NOMO-1 (cell line): ENCODE results near the gene ANO8.

Experiments used
- DNase-seq, 2 experiments: peaks; one replicate each; lab custom pipeline; 2025; ENCODE audit not compliant: unreplicated experiment in 2 of 2; lab: John Stamatoyannopoulos, UW

The ANO8 gene

DNA sequence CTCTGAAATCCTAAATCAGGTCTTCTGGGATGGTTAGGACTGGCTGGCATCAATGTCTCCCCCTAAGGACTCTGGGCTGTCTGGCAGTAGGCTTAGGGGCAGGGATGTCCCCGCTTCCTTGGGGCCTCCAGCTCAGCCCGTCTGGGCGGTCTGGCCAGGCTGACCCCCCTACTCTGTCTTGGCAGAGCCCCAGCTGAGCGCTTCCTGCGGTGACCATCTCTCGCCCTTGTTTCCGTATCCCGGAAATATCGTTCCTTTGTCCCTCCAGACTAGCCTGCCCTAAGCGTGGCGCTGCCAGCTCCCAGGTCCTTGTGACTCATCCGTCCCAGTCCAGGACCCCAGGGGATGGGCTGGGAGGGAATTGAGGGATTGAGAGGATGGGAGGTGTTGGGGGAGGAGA is 14.0 kb upstream of the ANO8 start:
- DNase-seq: no peak

DNA sequence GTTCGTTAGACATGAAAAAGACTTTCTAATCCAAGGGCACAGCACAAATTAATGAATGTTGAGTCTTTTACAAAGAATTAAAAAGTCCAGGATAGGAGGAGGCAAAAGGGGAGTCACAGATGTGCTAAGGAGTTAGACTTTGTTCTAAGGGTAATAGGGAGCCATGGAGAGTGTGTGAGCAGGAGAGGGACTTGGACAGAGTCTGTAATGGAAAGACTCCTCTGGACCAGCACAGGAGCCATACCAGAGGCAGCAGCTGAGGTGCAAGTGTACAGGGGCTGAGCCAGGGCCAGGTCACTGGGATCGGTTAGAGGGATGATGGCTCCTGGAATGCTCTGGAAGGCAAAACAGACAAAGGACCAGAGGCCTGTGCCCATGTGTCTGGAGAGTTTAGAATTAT is 13.2 kb upstream of the ANO8 start:
- no peak for DNase-seq

DNA sequence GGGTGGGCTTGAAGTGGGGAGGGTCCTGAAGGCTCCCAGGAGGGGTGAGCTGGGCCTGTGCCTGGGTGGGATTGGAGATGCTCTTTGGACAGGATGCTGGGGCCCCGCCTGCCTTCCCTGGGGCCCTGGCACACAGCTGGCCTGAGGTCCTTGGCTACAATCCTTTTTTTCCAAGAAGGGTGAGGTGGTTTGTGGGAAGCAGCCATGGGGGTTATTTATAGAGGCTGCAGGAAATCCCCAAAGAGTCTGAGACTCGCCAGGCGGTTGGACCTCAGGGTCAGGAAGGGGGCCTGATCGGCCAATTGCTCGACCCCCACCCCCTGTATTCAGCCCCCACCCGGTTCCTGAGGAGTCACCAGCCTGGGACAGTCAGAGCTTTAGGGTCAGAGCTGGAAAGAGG is 12.7 kb upstream of the ANO8 start:
- no peak for DNase-seq

DNA sequence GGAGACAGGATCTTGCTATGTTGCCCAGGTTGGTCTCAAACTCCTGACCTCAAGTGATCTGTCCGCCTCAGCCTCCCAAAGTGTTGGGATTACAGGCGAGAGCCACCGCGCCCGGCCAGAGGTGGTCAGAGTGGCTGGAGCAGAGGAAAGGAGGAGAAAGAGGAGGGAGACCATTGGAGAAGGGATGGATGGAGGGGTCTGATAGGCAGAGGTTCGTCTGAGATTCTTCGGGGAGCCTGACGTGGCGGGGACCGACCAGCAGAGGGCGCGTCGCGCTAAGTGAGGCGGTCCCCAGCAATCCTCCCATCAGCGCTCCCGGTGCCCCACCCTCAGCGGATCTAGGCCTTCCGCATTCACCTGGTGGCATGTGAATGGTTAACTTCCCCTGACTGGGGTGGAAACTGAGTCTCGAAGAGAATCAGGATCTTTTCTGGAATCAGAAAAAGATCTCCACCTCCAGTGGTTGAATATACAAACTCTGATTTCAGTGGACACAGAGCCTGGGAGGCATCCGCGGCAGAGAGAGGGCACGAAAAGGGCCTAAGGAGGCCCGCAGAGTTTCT is 11.5 kb upstream of the ANO8 start:
- peak; percentile 47 to 66 for DNase-seq

DNA sequence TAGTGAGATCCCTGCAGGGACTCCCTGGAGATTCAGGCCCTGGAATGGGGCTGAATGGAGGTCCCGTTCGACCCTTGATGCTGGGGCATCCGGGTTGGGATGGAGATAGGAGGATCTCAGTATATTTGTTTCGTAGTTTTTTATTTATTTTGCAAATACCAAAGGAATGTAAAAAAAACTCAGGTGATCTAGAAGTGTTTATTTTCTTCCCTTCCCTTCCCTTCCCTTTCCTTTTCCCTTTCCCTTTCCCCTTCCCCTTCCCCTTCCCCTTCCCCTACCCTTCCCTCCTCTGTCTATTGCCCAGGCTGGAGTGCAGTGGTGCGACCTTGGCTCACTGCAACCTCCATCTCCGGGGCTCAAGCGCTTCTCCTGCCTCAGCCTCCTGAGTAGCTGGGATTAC is 7.2 kb upstream of the ANO8 start:
- no peak for DNase-seq

DNA sequence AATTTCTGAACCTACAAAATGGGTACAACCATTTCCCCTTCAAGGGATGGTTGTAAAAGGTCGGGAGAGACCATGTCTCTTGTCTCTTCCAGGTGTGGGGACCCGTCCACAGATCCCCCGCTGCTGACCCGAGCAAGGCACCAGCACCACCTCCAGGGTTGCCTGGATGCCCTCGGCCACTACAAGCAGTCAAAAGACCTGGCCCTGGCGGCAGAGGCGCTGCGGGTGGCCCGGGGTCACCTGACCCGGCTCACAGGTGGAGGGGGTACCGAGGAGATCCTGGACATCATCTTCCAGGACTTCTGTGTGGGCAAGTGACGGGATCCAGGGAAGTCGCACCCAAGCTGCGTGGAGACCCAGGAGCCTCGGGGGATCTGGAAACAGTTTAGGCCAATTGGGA is 6.7 kb upstream of the ANO8 start:
- no peak for DNase-seq

DNA sequence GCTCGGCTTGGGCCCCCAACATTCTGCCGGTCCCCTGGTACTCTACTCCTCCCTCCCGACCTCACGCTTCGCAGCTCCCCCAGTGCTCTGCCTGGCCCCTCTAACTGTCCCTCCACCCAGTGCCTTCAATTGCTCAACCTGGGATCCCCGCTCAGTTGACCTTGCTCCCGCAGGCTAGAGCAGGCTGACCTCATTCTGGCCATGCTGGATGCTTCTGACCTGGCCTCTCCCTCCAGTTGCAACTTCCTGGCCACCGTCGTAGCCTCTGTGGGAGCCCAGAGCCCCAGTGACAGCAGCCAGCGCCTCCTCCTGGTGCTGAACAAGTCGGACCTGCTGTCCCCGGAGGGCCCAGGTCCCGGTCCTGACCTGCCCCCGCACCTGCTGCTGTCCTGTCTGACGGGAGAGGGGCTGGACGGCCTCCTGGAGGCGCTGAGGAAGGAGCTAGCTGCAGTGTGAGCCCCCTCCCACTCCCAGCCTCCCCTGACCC is 6.3 kb upstream of the ANO8 start:
- DNase-seq: no peak

DNA sequence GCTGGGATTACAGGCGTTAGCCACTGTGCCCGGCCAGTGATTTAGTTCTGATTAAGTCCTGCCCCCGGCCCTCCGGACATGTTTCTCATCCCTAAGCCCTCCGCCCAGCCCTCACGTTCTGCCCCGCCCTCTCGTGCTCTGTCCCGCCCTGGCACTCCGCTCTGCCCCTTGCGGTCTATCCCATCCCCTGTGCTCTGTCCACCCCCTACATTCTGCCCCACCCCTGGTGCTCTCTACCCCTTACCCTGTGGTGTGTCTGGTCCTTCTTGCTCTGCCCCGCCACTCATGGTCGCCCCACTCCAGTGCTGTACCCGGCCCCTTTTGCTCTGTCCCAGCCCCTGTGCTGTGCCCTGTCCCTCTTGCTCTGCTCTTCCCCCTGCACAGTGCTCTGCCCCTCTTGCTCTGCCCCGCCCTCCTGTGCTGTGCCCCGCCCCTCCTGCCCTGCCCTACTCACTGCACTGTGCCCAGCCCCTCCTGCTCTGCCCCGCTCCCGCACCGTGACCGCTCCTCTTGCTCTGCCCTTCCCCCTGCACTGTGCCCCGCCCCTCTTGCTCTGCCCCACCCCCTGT is 5.7 kb upstream of the ANO8 start:
- no peak for DNase-seq

DNA sequence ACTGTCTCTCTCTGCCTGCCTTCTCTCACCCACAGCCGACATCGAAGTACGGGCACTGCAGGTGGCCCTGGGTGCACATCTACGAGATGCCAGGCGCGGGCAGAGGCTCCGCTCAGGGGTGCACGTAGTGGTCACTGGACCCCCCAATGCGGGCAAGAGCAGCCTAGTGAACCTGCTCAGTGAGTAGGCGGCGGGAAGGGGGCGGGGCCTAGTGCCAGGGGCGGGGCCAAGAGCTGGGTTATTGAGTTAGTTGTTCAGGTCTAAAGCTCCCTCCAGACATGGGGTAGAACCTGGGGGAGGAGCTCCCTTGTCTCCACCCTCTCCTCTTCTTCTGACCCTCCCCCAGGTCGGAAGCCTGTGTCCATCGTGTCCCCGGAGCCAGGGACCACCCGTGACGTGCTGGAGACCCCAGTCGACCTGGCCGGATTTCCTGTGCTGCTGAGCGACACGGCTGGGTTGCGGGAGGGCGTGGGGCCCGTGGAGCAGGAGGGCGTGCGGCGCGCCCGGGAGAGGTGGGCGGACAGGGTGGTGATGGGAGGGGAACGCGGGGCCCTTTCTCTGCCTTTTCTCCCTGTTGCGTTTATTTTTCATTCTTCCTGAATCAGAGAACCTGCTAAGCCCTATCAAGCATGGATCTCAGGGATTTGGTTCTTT is 4.6 kb upstream of the ANO8 start:
- no peak for DNase-seq

DNA sequence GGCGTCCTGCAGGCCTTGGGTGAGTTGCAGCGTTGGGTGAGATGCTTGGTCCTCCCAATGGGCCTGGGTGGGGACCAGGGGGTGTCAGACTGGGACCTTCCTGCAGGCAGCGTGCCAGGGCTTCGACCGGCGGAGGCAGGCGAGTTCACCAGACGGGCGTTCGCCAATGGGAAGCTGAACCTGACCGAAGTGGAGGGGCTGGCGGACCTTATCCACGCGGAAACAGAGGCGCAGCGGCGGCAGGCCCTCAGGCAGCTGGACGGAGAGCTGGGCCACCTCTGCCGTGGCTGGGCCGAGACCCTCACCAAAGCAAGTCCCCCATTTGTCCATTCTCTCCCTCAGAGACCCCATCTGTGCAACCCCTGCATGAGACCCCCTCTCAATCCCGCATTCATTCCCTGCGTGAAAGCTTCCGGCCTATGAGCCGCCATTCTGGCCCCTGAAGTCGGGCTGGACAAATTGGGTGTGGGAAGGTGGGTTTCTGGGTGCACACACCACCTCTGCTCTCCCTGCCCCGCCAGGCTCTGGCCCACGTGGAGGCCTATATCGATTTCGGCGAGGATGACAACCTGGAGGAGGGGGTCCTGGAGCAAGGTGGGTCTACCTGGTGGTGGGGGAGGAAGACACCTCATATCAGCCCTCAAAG is 3.9 kb upstream of the ANO8 start:
- no peak for DNase-seq

DNA sequence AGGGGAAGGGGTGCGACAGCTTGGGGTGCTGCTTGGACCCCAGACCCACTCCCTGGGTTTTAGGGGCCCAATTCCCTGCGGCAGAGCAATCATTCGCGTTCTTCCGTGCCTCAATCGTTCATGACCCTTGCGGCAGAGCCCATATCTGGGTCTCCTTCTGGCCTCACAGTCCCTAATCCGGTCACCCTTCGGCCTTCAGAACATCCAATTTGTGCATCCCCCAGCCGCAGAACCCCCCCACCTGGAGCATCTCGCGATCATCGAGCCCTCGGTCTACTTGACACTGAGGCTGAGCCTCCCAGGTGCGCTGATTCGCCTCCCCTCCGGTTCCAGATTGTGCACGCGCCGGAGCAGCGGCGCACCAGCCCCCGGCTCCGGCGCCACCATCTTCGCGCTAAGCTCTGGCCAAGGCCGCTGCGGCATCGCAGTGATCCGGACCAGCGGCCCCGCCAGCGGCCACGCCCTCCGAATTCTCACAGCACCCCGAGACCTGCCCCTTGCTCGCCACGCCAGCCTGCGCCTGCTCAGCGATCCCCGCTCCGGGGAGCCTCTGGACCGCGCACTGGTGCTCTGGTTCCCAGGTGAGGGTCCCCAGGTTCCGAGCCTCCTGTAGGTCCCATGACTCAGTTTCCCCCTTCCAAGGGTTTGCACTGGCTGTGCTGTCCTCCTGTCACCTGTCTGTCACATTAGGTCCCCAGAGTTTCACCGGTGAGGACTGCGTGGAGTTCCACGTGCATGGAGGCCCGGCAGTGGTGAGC is 3.2 kb upstream of the ANO8 start:
- peak; percentile 5 to 25 for DNase-seq

DNA sequence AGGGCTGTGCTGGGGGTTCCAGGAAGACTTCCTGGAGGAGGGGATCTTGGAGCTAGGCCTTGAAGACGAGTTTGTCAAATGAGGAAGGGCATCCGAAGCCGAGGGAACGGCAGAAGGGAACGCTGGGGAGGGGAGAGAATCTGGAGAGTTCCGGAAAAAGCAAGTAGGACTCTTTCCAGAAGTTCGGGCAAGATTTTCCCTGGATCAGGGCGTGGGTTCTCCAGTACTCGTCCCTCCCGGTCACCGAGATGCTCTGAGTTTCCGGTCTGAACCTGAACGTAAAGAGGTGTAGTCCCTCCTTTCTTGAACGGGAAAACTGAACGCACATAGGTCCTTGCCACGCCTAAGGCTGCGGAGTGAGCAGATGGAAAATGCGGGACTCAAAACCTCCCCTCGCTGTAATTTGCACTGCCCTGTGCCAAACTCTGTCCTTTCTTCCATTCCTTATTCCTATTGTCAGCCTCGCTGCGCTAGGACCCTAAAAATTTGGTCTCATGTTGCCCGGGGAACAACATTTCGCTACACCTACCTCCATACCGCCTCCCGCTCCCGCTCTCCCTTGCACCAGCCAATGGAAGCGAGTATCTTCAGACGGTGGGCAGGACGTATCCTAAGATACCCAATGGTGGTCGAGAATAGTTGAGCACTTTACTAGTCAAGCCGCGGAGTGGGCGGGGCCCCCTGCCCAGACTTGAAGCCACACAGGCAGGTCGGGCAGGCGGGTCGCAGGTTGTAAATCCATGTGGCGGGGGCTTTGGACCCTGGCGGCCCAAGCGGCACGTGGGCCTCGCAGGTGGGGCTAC is 2.4 kb upstream of the ANO8 start, which contains the start of gene GTPBP3:
Gene GTPBP3 (plus strand): TSS at position 682 of the 803 bp plus-strand sequence. CDS start 59 bp downstream, at position 741.
- DNase-seq: peak; percentile 97 to 99

DNA sequence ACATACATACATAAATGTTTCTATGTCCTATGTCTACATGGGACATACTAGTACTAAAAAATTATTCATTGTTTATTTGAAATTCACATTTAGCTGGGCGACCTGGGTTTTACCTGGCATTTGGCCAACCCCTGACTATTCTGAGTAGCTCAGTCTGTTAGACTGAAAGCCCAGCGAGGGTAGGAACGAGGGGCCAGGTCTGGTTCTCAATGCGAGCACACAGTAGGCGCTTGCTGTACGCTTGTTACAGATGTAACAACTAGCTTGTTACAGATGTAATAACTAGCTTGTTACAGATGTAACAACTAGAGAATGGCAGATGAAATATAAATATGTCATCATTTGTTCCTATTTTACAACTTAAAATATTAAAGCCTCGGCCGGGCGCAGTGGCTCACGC is 920 bp upstream of the ANO8 start:
- no peak for DNase-seq

DNA sequence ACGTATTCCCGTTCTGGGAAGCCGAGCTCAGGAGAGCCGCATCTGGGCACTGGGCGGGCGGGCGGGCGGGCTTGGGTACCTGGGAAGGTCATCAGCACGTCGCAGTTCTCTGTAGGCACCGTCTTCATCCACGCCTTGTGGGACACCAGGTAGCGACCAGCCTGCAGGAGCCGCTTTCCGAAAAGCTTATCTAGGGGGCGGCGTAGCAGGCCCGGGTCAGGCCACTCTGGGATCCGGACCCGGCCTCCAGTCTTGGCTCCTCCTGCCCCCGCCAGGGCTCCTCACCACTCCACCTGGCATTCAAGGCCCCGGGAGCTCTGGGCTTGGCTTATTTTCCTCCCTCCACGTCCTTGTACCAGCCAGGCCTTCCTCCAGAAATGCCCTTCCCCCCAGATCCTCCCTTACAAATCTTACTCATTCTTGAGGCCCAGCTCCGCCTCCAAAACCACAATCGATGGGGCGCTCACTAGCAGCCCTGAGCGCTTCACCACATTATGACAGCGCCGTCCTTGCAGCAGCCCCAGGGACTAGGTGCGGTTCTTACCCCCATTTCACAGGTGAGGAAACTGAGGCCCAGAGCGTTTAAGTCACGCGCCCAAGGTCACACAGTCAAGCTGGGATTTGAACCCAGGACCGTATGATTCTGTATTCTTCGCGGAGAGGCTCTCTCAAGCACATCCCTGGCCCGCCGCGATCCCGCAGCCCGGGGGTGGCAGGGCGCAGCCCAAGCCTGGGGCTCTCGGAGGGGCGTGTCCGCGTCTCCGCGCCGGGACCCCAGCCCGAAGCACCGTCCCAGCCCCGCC is 843 bp downstream of the ANO8 start:
- peak; percentile 90 to 94 for DNase-seq

DNA sequence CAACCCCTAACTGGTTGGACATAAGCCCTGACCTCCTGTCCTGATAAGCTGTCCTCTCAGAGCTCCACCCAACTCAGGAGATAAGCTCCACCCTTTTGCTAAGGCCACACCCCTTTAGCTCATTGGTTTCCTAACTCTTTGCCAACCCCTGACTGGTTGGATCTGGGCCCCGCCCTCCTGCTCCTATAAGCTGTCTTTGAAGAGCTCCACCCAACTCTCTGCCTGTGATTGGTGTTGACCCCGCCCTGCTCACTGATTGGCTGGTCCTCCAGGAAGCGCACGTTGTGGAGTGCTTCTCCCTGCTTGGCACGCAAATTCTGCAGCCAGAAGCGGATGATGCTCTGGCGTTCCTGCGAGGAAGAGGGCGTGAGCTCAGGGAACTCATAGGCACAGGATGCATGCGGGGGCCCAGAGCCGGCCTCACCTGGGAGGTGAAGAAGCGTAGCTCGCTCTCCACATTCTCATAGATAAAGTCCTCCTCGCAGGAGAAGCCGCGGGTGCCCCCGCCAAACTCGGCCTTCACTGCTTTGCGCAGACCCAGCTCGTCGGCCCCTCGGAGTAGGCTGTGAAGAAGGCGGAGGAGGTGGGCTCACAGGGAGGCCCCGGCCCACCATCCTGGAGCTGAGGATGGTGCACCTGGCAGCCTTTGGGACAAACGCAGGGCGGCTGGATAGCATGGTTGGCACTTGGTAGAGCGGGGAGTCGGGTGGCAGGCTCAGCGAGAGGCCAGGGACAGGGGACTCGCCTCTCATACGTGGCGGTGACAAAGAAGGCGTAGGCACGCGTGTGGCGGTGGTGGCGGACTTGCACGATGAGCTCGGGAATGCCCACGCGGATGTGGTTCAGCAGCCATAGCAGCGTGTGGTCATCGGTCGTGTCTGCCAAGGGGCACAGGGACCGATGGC is 1.7 kb downstream of the ANO8 start:
- peak in 1 of 2 experiments; percentile 12 for DNase-seq

DNA sequence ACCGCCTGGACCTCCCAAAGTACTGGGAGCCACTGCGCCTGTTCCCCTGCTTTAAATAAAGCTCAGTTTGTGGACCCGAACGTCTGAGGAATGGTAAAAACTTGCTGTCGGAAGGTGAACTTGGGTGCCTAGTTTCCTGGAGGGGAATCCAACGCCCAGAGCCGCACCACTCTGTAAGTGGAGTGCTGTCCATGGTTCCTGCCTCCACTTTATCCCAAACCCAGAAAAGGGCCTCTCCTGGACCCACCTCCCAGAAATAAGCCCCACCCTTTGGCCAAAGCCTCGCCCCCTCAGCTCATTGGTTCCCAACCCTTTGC is 2.3 kb downstream of the ANO8 start:
- no peak for DNase-seq

DNA sequence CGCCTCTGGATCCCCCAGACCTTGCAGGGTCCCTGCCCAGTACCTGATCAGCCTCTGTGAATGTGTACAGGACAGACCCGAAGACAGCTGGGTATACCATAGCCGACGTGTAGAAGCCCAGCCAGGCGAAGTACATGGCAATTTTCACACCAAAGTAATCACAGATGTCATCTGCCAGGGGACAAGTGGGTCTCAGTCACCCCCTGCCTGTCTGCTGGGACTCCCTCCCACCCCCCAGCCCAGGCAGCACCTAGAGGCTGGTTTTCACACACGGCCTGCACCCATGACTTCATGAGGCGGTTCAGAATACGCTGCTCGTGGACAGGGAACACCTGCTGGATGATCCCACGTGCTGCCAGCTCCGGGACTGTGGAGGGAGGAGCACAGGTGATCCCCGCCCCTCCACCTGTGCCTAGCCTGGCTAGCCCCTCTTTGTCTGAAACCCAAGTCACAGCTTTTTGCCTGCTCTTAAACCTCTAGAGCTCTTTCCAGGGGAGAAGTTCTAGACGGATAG is 3.6 kb downstream of the ANO8 start:
- DNase-seq: no peak

DNA sequence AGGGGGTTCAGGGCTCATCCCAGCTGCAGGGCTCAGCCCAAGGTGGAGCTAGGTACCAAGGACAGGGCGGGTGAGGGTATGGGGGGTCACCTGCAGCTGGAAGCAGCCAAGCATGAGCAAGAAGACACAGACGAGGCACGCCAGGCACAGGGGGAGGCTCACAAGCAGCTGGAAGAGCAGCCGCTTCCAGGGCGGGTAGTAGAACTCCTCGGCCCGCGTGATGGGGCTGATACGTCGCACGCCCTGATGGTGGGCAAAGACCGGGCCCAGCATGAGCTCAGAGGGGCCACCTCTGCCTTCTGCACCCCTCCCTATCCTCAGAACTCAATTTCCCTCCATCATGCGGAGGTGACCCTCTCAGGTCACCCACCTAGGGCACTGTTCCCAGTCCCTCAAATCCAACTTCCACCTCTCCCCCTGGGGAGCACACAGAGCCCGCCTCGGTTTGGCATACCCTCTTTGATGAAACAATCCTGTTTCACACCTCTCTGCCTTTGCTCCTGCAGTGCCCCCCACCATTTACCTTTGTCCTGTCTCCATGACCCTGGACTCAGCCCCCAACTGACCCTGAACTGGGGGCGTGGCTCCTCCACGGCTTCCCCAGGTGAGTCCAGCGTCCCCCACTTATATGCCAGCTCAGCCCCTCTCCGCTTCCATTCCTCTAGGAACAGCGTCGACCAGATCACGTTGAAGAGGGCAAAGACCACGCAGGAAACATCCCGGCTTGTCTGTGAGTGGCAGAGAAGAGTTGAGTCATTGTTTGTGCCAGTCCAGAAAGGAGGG is 4.2 kb downstream of the ANO8 start:
- no peak for DNase-seq
